SK-N-SH (cell line): ENCODE results near the gene KRT85. TPM values are rescaled to one million over a fixed set of nuclear protein-coding genes. Genes with fewer than 3 reads are reported as not detected.

Experiments
- CTCF ChIA-PET: fragments of 300-600, 350-600 bp; formaldehyde crosslinking; extraction: SDS; loops from one replicate; lab custom pipeline; 2021; lab: Yijun Ruan, JAX
- POLR2A ChIA-PET: fragments of 350-600 bp; sonication (Branson Sonifier 250); formaldehyde crosslinking; extraction: SDS; loops from one replicate; lab custom pipeline; 2020; ENCODE audit warnings: antibody characterized with exemption, inconsistent platforms; lab: Yijun Ruan, JAX
- DNase-seq: peaks from one replicate; pipeline ENCODE4 v3.0.0; 2012
- H2AFZ ChIP-seq: fragments of 200-600 bp; sonication (generic); 2 replicates; pipeline ENCODE4 v1.8.1; 2016; ENCODE audit warnings: antibody characterized with exemption, mild to moderate bottlenecking, low read depth
- H3F3A ChIP-seq: fragments of 200-600 bp; sonication (generic); replicated peaks from 2 replicates; pipeline ENCODE3; 2016; ENCODE audit warnings: antibody characterized with exemption, mild to moderate bottlenecking; ENCODE audit not compliant: insufficient read depth
- H3K27ac ChIP-seq, 2 experiments: fragments of 200-500 bp in 1 of 2; fragments of 200-600 bp in 1 of 2; sonication (Bioruptor generic) in 1 of 2; sonication (generic), shearing (Covaris generic) in 1 of 2; 2 replicates each; pipeline versions ENCODE4 v1.5.1 to v1.6.1; 2014 to 2016; ENCODE audit warnings: low read depth in 2 of 2, inconsistent platforms in 1 of 2, low read length in 1 of 2, mild to moderate bottlenecking in 1 of 2, mixed read lengths in 1 of 2
- H3K27me3 ChIP-seq: fragments of 200-600 bp; sonication (generic), shearing (Covaris generic); 2 replicates; pipeline ENCODE4 v1.6.1; 2016; ENCODE audit warnings: mixed run types; ENCODE audit not compliant: insufficient read depth
- H3K36me3 ChIP-seq, 2 experiments: fragments of 200-500 bp in 1 of 2; fragments of 200-600 bp in 1 of 2; sonication (Bioruptor generic) in 1 of 2; sonication (generic) in 1 of 2; replicated peaks in 1 of 2; 2 replicates each; pipeline versions ENCODE3 to v1.5.1; 2014 to 2016; ENCODE audit warnings: low read length in 1 of 2, mild to moderate bottlenecking in 1 of 2; ENCODE audit not compliant: insufficient read depth in 2 of 2, control insufficient read depth in 1 of 2
- H3K4me1 ChIP-seq, 2 experiments: fragments of 200-500 bp in 1 of 2; fragments of 200-600 bp in 1 of 2; sonication (Bioruptor generic) in 1 of 2; sonication (generic), shearing (Covaris generic) in 1 of 2; 2 replicates each; pipeline versions ENCODE4 v1.5.1 to v1.6.1; 2014 to 2016; ENCODE audit warnings: low read depth in 1 of 2, low read length in 1 of 2, mixed run types in 1 of 2; ENCODE audit not compliant: insufficient read depth in 2 of 2, control insufficient read depth in 1 of 2
- H3K4me2 ChIP-seq: fragments of 200-600 bp; sonication (generic), shearing (Covaris generic); 2 replicates; pipeline ENCODE4 v1.6.1; 2017; ENCODE audit warnings: mixed run types
- H3K4me3 ChIP-seq, 2 experiments: fragments of 200-500 bp in 1 of 2; fragments of 200-600 bp in 1 of 2; sonication (Bioruptor generic) in 1 of 2; sonication (generic), shearing (Covaris generic) in 1 of 2; 2 replicates each; pipeline versions ENCODE4 v1.5.1 to v1.8.1; 2014 to 2016; ENCODE audit warnings: low read depth in 2 of 2, inconsistent platforms in 1 of 2, low read length in 1 of 2, mild to moderate bottlenecking in 1 of 2, mixed read lengths in 1 of 2, moderate library complexity in 1 of 2
- H3K79me2 ChIP-seq: fragments of 200-600 bp; sonication (generic); 2 replicates; pipeline ENCODE4 v1.8.1; 2017; ENCODE audit warnings: mild to moderate bottlenecking; ENCODE audit not compliant: insufficient read depth
- H3K9ac ChIP-seq: fragments of 200-600 bp; sonication (generic); 2 replicates; pipeline ENCODE4 v1.6.1; 2017; ENCODE audit warnings: mixed run types
- H3K9me2 ChIP-seq: fragments of 200-600 bp; sonication (generic); 2 replicates; pipeline ENCODE4 v1.6.1; 2017; ENCODE audit warnings: mixed run types
- H3K9me3 ChIP-seq: fragments of 200-600 bp; sonication (generic); 2 replicates; pipeline ENCODE4 v1.6.1; 2017; ENCODE audit warnings: mixed run types, mild to moderate bottlenecking, moderate library complexity
- H4K20me1 ChIP-seq: fragments of 200-600 bp; sonication (generic); 2 replicates; pipeline ENCODE4 v1.6.1; 2017; ENCODE audit warnings: mild to moderate bottlenecking, mixed run types; ENCODE audit not compliant: insufficient read depth
- ELF1 ChIP-seq: IDR thresholded peaks from 2 replicates; pipeline ENCODE4 v1.4.0; 2012
- GABPA ChIP-seq: IDR thresholded peaks from 2 replicates; pipeline ENCODE4 v1.4.0; 2012; ENCODE audit warnings: low read depth, mild to moderate bottlenecking
- NRF1 ChIP-seq: IDR thresholded peaks from 2 replicates; pipeline ENCODE4 v1.6.1; 2012; ENCODE audit warnings: low read depth, mild to moderate bottlenecking, low read length
- POLR2AphosphoS5 ChIP-seq: IDR thresholded peaks from 2 replicates; pipeline ENCODE4 v1.6.1; 2012; ENCODE audit warnings: low read depth, low read length
- RCOR1 ChIP-seq: fragments of 150-350 bp; IDR thresholded peaks from 2 replicates; pipeline ENCODE4 v1.6.1; 2017; ENCODE audit warnings: antibody characterized with exemption, low read length
- RFX5 ChIP-seq: IDR thresholded peaks from 2 replicates; pipeline ENCODE4 v1.6.1; 2012; ENCODE audit warnings: mild to moderate bottlenecking, improper control_type of control experiment, low read length
- RXRA ChIP-seq: IDR thresholded peaks from 2 replicates; pipeline ENCODE4 v1.4.0; 2012; ENCODE audit warnings: low read depth, mild to moderate bottlenecking, borderline replicate concordance
- TAF1 ChIP-seq: IDR thresholded peaks from 2 replicates; pipeline ENCODE4 v1.6.1; 2012; ENCODE audit warnings: low read depth, mild to moderate bottlenecking, low read length, moderate library complexity, borderline replicate concordance
- TCF12 ChIP-seq: IDR thresholded peaks from 2 replicates; pipeline ENCODE4 v1.4.0; 2012
- ZBTB33 ChIP-seq: IDR thresholded peaks from 2 replicates; pipeline ENCODE4 v1.4.0; 2012; ENCODE audit warnings: low read depth, borderline replicate concordance
- WGBS: methylation state at CpG from one replicate; pipeline ENCODE4 v1.1.6; 2017; ENCODE audit warnings: low lambda C conversion rate; 5-methylcytosine and 5-hydroxymethylcytosine counted together
- polyA plus RNA-seq, 3 experiments: library from polyadenylated mRNA; depleted of rRNA; stranded (reverse); fragments of >200 nt; gene quantifications; 2 replicates each; pipeline ENCODE4 v1.2.3, GENCODE V29; 2012
- TF ChIP-seq, protein P1 (sequence below): IDR thresholded peaks from 2 replicates; pipeline ENCODE4; 2012

The KRT85 gene
- polyA plus RNA-seq, 1 of the 3 experiments (the other 2 are of a cell fraction), result not detected

GRCh38 chr12:52337054-52337453 lies 30.2 kb downstream of the KRT85 start:
- Histone ChIP-seq H3F3A (peaks cover 7% of the 10 kb centered on the region), H3K79me2 (no peaks in the 10 kb centered on the region), H3K27ac (no peak overlapping the region), H3K27me3 (peaks cover 25% of the 10 kb centered on the region), H2AFZ (no peak overlapping the region), H3K9me2 (no peaks in the 10 kb centered on the region), H3K4me3 (no peak overlapping the region), H3K9me3 (0 out of 2 replicates have a peak, but pooled peaks cover 8% of the 10 kb centered on the region), H3K4me1 (peaks cover 0 to 12% of the 10 kb centered on the region in 2 experiments; a peak in 2 of 4 replicates), H3K9ac (no peak overlapping the region), H3K4me2 (no peak overlapping the region), H4K20me1 (no peaks in the 10 kb centered on the region), H3K36me3 (no peaks in the 10 kb centered on the region)
- ChIA-PET POLR2A (no interaction called here), CTCF (interaction anchor here (0.5 to 2.6 kb wide), 6 partner anchors 9 to 102 kb away, joined by 3 to 8 read pairs (median 3); no protein-coding TSS in a partner anchor)
- no peak for TF ChIP-seq TAF1
- no peak for TF ChIP-seq RXRA
- TF ChIP-seq GABPA, result no peak
- no peak for TF ChIP-seq ZBTB33
- TF ChIP-seq POLR2AphosphoS5, result no peak
- TF ChIP-seq NRF1, result no peak
- no peak for TF ChIP-seq RFX5
- no peak for TF ChIP-seq TCF12
- no peak for TF ChIP-seq ELF1
- TF ChIP-seq, protein P1, sequence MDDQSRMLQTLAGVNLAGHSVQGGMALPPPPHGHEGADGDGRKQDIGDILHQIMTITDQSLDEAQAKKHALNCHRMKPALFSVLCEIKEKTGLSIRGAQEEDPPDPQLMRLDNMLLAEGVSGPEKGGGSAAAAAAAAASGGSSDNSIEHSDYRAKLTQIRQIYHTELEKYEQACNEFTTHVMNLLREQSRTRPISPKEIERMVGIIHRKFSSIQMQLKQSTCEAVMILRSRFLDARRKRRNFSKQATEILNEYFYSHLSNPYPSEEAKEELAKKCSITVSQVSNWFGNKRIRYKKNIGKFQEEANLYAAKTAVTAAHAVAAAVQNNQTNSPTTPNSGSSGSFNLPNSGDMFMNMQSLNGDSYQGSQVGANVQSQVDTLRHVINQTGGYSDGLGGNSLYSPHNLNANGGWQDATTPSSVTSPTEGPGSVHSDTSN, result no peak
- DNase-seq, result no peak
- 9% methylated on average over 1 of the region's 1 CpG for WGBS

- no peaks in the 10 kb centered on the region for H4K20me1 ChIP-seq
- no peak for DNase-seq
- no peak overlapping the region for H3K4me3 ChIP-seq
- H3K9ac ChIP-seq, result no peak overlapping the region
- peaks cover 0 to 12% of the 10 kb centered on the region in 2 experiments; a peak in 2 of 4 replicates for H3K4me1 ChIP-seq
- WGBS, result 42% methylated on average over 2 of the region's 2 CpGs
- H3F3A ChIP-seq, result peaks cover 7% of the 10 kb centered on the region
- H2AFZ ChIP-seq, result no peak overlapping the region
- peaks cover 21% of the 10 kb centered on the region for H3K27me3 ChIP-seq
- H3K9me3 ChIP-seq, result 0 out of 2 replicates have a peak, but pooled peaks cover 8% of the 10 kb centered on the region
- no peak for TF ChIP-seq RCOR1
- CTCF ChIA-PET, result interaction anchor here (0.5 to 2.1 kb wide), 4 partner anchors 9 to 100 kb away, joined by 3 to 8 read pairs (median 3); no protein-coding TSS in a partner anchor
- no peaks in the 10 kb centered on the region for H3K9me2 ChIP-seq
- POLR2A ChIA-PET, result no interaction called here
- H3K4me2 ChIP-seq, result no peak overlapping the region
- no peaks in the 10 kb centered on the region for H3K36me3 ChIP-seq
- H3K27ac ChIP-seq, result no peak overlapping the region
- no peaks in the 10 kb centered on the region for H3K79me2 ChIP-seq
Observed at GRCh38 chr12:52336641-52337040, 30.6 kb downstream of the KRT85 start.
